Ascending aorta (tissue), 2 donors: Measurements from ENCODE around the gene FNDC11. TPM values are rescaled to one million over a fixed set of nuclear protein-coding genes. Genes with fewer than 3 reads are reported as not detected.

ENCODE experiments used
- DNase-seq, 2 donors: peaks; one replicate each; pipeline ENCODE4 v3.0.0-alpha.2; 2019; ENCODE audit warnings: low spot score in 2 of 2
- H3K27ac ChIP-seq, 2 donors: fragments of 200-600 bp; sonication (generic); one replicate each; pipeline ENCODE4 v1.5.1; 2016 to 2017; ENCODE audit warnings: mild to moderate bottlenecking in 1 of 2
- H3K27me3 ChIP-seq: fragments of 200-600 bp; sonication (generic); one replicate; pipeline ENCODE4 v1.5.1; 2017
- H3K36me3 ChIP-seq, 2 donors: fragments of 200-600 bp; sonication (generic); one replicate each; pipeline ENCODE4 v1.5.1; 2016
- H3K4me1 ChIP-seq, 2 donors: fragments of 200-600 bp; sonication (generic); one replicate each; pipeline ENCODE4 v1.5.1; 2016 to 2017; ENCODE audit warnings: mild to moderate bottlenecking in 1 of 2
- H3K4me3 ChIP-seq, 2 donors: fragments of 200-600 bp; sonication (generic); one replicate each; pipeline ENCODE4 v1.5.1; 2016 to 2017; ENCODE audit warnings: mild to moderate bottlenecking in 1 of 2
- H3K9me3 ChIP-seq, 2 donors: fragments of 200-600 bp; sonication (generic); one replicate each; pipeline ENCODE4 v1.5.1; 2016
- CTCF ChIP-seq, 3 experiments: fragments of 200-600 bp in 2 of 3; fragments of 450-650 bp in 1 of 3; sonication (generic) in 2 of 3; IDR thresholded peaks; one replicate each; pipeline ENCODE4 v1.5.1; 2016 to 2019; ENCODE audit warnings: antibody characterized with exemption in 3 of 3, mild to moderate bottlenecking in 1 of 3, moderate library complexity in 1 of 3
- intact Hi-C: fragments of 100-400 bp; cut with DNase I; formaldehyde crosslinking; loops from one replicate; pipeline ENCODE4 v1.15.1; 2023
- total RNA-seq: library from RNA; depleted of rRNA; stranded (reverse); fragments of >200 nt; gene quantifications from one replicate; pipeline ENCODE4 v1.1.0, GENCODE V29; 2016

FNDC11 gene
- not detected for total RNA-seq

GRCh38 chr20:63553933-63554290 is at the start of gene FNDC11:
TSS of gene FNDC11 (plus strand) at chr20:63554159. CDS start at chr20:63555664, 1,505 bp downstream.
- no peak for DNase-seq
- Histone ChIP-seq H3K27me3 (no peaks in the 10 kb centered on the region), H3K36me3 (peaks cover 0 to 6% of the 10 kb centered on the region in 2 donors), H3K4me1 (peaks cover 3 to 6% of the 10 kb centered on the region in 2 donors), H3K9me3 (no peaks in the 10 kb centered on the region), H3K4me3 (peak within 1 kb of the TSS; percentile 42 to 71), H3K27ac (no peak within 1 kb of the TSS)
- intact Hi-C loops = no loop called here
- TF ChIP-seq CTCF (IDR thresholded peaks at IDR 0.05) = no peak

GRCh38 chr20:63504642-63505041 is 49.3 kb upstream of the FNDC11 start:
- no peak for TF ChIP-seq CTCF (IDR thresholded peaks at IDR 0.05)
- Histone ChIP-seq H3K4me3 (no peak overlapping the region), H3K4me1 (no peaks in the 10 kb centered on the region), H3K36me3 (no peaks in the 10 kb centered on the region), H3K27me3 (peaks cover 4% of the 10 kb centered on the region), H3K27ac (no peak overlapping the region), H3K9me3 (peaks cover 0 to 11% of the 10 kb centered on the region in 2 donors)
- intact Hi-C loops = no loop called here
- DNase-seq = no peak

- H3K4me1 ChIP-seq = no peaks in the 10 kb centered on the region
- TF ChIP-seq CTCF (IDR thresholded peaks at IDR 0.05) = no peak
- peaks cover 0 to 11% of the 10 kb centered on the region in 2 donors for H3K9me3 ChIP-seq
- H3K27me3 ChIP-seq = peaks cover under 1% of the 10 kb centered on the region
- intact Hi-C loops = no loop called here
- no peaks in the 10 kb centered on the region for H3K36me3 ChIP-seq
- no peak overlapping the region for H3K27ac ChIP-seq
- DNase-seq = no peak
- H3K4me3 ChIP-seq = no peak overlapping the region
Observed at GRCh38 chr20:63505281-63505680, 48.7 kb upstream of the FNDC11 start.

GRCh38 chr20:63505723-63506122 is 48.2 kb upstream of the FNDC11 start:
- TF ChIP-seq CTCF (IDR thresholded peaks at IDR 0.05) = no peak
- no peaks in the 10 kb centered on the region for H3K27me3 ChIP-seq
- intact Hi-C loops = no loop called here
- H3K4me1 ChIP-seq = no peaks in the 10 kb centered on the region
- H3K27ac ChIP-seq = no peak overlapping the region
- H3K9me3 ChIP-seq = peaks cover 0 to 11% of the 10 kb centered on the region in 2 donors
- no peak overlapping the region for H3K4me3 ChIP-seq
- no peak for DNase-seq
- no peaks in the 10 kb centered on the region for H3K36me3 ChIP-seq

- DNase-seq = no peak
- H3K4me1 ChIP-seq = no peaks in the 10 kb centered on the region
- no peak overlapping the region for H3K4me3 ChIP-seq
- H3K27me3 ChIP-seq = no peaks in the 10 kb centered on the region
- no peaks in the 10 kb centered on the region for H3K36me3 ChIP-seq
- intact Hi-C loops = no loop called here
- TF ChIP-seq CTCF (IDR thresholded peaks at IDR 0.05) = no peak
- H3K9me3 ChIP-seq = peaks cover 0 to 11% of the 10 kb centered on the region in 2 donors
- H3K27ac ChIP-seq = no peak overlapping the region
Observed at GRCh38 chr20:63507083-63507743, 46.7 kb upstream of the FNDC11 start.
